Heart left ventricle (tissue), 16 donors: Measurements from ENCODE around the gene FYCO1. TPM values are rescaled to one million over a fixed set of nuclear protein-coding genes. Genes with fewer than 3 reads are reported as not detected.
"Not testable (repeated sequence)": the region's sequence is repeated elsewhere in the genome, so short reads cannot be mapped to it uniquely, and the experiment has no call there.

Experiments
- ATAC-seq, 4 donors: fragments of 200-7000 bp; cut with Tn5 transposase; one replicate each; pipeline ENCODE4 v1.9.1; 2020 to 2022; ENCODE audit warnings: moderate library complexity in 4 of 4, mild to moderate bottlenecking in 3 of 4, moderate number of reproducible peaks in 1 of 4
- DNase-seq, 5 donors: peaks; one replicate each; pipeline ENCODE4 v3.0.0-alpha.2; 2020
- H3K27ac ChIP-seq, 12 donors: fragments of 200-600 bp; sonication (generic) in 4 of 12; one replicate each; pipeline versions ENCODE4 v1.5.0 to v1.8.0; 2016 to 2022; ENCODE audit warnings: mild to moderate bottlenecking in 2 of 12
- H3K27me3 ChIP-seq, 9 donors: fragments of 200-600 bp; sonication (generic) in 2 of 9; one replicate each; pipeline versions ENCODE4 v1.5.1 to v1.8.0; 2016 to 2022; ENCODE audit warnings: mild to moderate bottlenecking in 3 of 9
- H3K36me3 ChIP-seq, 9 donors: fragments of 200-600 bp; sonication (generic) in 2 of 9; one replicate each; pipeline versions ENCODE4 v1.5.0 to v1.8.0; 2018 to 2022; ENCODE audit warnings: mild to moderate bottlenecking in 2 of 9
- H3K4me1 ChIP-seq, 12 donors: fragments of 200-600 bp; sonication (generic) in 4 of 12; one replicate each; pipeline versions ENCODE4 v1.5.0 to v1.8.0; 2016 to 2022; ENCODE audit warnings: mild to moderate bottlenecking in 3 of 12
- H3K4me3 ChIP-seq, 12 donors: fragments of 200-600 bp; sonication (generic) in 4 of 12; one replicate each; pipeline versions ENCODE4 v1.5.0 to v1.8.0; 2017 to 2022; ENCODE audit warnings: mild to moderate bottlenecking in 9 of 12, moderate library complexity in 4 of 12
- H3K9me3 ChIP-seq, 12 donors: fragments of 200-600 bp; sonication (generic) in 4 of 12; one replicate each; pipeline versions ENCODE4 v1.5.0 to v1.8.0; 2016 to 2022; ENCODE audit warnings: mild to moderate bottlenecking in 1 of 12
- POLR2A ChIP-seq, 2 donors: fragments of 450-650 bp; IDR thresholded peaks; one replicate each; pipeline ENCODE4 v1.6.1; 2017; ENCODE audit warnings: antibody characterized with exemption in 2 of 2, mild to moderate bottlenecking in 2 of 2, moderate library complexity in 2 of 2
- WGBS, 4 donors: extraction: QIAGEN DNeasy Blood & Tissue Kit in 2 of 4; methylation state at CpG; one replicate each; pipeline versions ENCODE4 v1.1.5 to v1.1.7; 2013 to 2018; 5-methylcytosine and 5-hydroxymethylcytosine counted together
- intact Hi-C, 10 donors: fragments of 100-400 bp; cut with DNase I; formaldehyde crosslinking; loops; one replicate each; pipeline versions ENCODE4 v1.11.1 to v1.14.2; 2022
- polyA plus RNA-seq, 2 donors: library from polyadenylated mRNA; stranded (reverse); fragments of 200-250 nt; gene quantifications; one replicate each; pipeline ENCODE4 v1.2.3, GENCODE V29; 2013
- total RNA-seq, 9 donors: library from RNA; depleted of rRNA in 2 of 9; stranded (reverse); fragments of >200 nt in 2 of 9; fragmentation: NEBNext Ultra II Directional in 3 of 9; extraction: Animal tissue kit (Norgen Biotek cat#: 25700) in 3 of 9; gene quantifications; one replicate each; pipeline versions ENCODE4 v1.1.0 to v1.2.4, GENCODE V29; 2016 to 2023
- TF ChIP-seq, protein P1 (sequence below), 12 donors: fragments of 200-600 bp; sonication (generic) in 4 of 12; IDR thresholded peaks; one replicate each; pipeline versions ENCODE4 v1.5.0 to v1.8.0; 2018 to 2022; ENCODE audit warnings: antibody characterized with exemption in 12 of 12, mild to moderate bottlenecking in 5 of 12
- donor health status: ischemic (EF 13 %, LVEDD 7.1; RV severe dilation, severe dysfunction).
- donor health status: healthy with polysubstance abuse.
- donor health status: DM: no; HTN: yes; CAD: no.
- donor health status: DM: no; HTN: no; CAD: no.
- donor health status: ischemic (EF 25% LVEDD 6.9; RV normal size, moderate dysfunction).
- donor health status: ischemic (EF 25% LVEDD 5.7; RV mildly dilated, moderate dysfunction).
- donor health status: healthy.
- donor health status: DM: yes; HTN: yes; CAD: no.
- donor health status: ischemic (EF 35%, LVEDD 5.7; RV mildly dilated, moderate dysfunction).
- donor health status: nonischemic (EF 11% LVEDD 7.7; RV severe dilation, severe dysfunction).
- donor health status: DM: yes; HTN: yes; CAD: no.
- donor health status: PGD.
- donor health status: ischemic (EF 29% LVEDD 5.4; RV normal size, mild dysfunction).
- donor health status: nonischemic (EF 23%, LVEDD 6.1; RV moderate dilation, normal function).

The FYCO1 gene
- total and polyA plus RNA-seq, 11 donors, result 18.5 to 195 (median 139) TPM

DNA sequence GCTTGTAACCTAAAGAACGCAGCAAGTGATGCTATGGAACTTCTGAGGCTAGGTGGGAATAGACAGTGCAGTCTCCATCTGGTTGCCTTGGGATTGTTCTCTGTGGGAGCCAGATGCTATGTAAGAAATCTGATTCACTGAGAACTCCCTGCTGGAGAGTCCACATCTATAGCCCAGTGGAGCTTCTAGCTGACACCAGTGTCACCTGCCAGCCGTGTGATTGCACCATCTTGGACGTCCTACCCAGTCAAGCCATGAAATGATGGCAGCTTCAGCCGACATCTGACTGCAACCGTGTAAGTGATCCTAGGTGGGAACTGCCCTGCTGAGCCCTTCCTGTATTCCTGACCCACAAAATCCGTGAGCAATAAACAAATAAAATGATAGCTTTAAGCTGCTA is 12.4 kb upstream of the FYCO1 start:
- intact Hi-C loops, result loop anchor here in 1 of 10 donors (5.0 kb wide), 1 partner anchor 54 kb away; no protein-coding TSS in a partner anchor
- Histone ChIP-seq H3K4me1 (peaks cover 0 to 17% (median 10%) of the 10 kb centered on the region in 12 donors), H3K36me3 (no peaks in the 10 kb centered on the region), H3K9me3 (no peaks in the 10 kb centered on the region), H3K27me3 (no peaks in the 10 kb centered on the region), H3K27ac (no peak overlapping the region), H3K4me3 (no peak overlapping the region)
- TF ChIP-seq, protein P1, sequence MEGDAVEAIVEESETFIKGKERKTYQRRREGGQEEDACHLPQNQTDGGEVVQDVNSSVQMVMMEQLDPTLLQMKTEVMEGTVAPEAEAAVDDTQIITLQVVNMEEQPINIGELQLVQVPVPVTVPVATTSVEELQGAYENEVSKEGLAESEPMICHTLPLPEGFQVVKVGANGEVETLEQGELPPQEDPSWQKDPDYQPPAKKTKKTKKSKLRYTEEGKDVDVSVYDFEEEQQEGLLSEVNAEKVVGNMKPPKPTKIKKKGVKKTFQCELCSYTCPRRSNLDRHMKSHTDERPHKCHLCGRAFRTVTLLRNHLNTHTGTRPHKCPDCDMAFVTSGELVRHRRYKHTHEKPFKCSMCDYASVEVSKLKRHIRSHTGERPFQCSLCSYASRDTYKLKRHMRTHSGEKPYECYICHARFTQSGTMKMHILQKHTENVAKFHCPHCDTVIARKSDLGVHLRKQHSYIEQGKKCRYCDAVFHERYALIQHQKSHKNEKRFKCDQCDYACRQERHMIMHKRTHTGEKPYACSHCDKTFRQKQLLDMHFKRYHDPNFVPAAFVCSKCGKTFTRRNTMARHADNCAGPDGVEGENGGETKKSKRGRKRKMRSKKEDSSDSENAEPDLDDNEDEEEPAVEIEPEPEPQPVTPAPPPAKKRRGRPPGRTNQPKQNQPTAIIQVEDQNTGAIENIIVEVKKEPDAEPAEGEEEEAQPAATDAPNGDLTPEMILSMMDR (IDR thresholded peaks at IDR 0.05), result no peak
- TF ChIP-seq POLR2A (IDR thresholded peaks at IDR 0.05), result no peak
- no peak for DNase-seq
- WGBS, 4 donors, result 64 to 90% (median 77%) methylated on average over 6 of the region's 6 CpGs
- ATAC-seq, result no peak

DNA sequence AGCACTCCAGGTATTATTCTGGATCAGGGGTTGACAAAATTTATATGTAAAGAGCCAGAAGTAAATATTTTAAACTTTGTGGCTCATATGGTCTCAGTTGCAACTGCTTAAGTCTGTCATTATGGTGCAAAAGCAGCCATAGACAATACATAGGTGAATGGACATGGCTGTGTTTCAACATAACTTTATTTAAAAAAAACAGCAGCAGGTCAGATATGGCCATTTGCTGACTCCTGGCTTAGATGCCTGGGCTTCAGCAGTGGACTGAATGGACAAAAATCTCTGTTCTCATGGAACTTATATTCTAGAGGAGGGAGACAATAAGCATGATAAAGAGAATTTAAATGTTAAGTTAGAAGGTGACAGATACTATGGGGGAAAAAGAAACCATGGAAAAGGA is 11.7 kb upstream of the FYCO1 start:
- Histone ChIP-seq H3K27me3 (no peaks in the 10 kb centered on the region), H3K36me3 (no peaks in the 10 kb centered on the region), H3K27ac (peak overlapping the region in 7 of 12 donors; percentile 2 to 60 (median 31)), H3K9me3 (no peaks in the 10 kb centered on the region), H3K4me3 (no peak overlapping the region), H3K4me1 (peaks cover 0 to 17% (median 10%) of the 10 kb centered on the region in 12 donors)
- TF ChIP-seq, protein P1 (IDR thresholded peaks at IDR 0.05), result no peak
- TF ChIP-seq POLR2A (IDR thresholded peaks at IDR 0.05), result no peak
- ATAC-seq, result no peak
- intact Hi-C loops, result loop anchor here in 1 of 10 donors (5.0 kb wide), 1 partner anchor 55 kb away; no protein-coding TSS in a partner anchor
- no peak for DNase-seq

DNA sequence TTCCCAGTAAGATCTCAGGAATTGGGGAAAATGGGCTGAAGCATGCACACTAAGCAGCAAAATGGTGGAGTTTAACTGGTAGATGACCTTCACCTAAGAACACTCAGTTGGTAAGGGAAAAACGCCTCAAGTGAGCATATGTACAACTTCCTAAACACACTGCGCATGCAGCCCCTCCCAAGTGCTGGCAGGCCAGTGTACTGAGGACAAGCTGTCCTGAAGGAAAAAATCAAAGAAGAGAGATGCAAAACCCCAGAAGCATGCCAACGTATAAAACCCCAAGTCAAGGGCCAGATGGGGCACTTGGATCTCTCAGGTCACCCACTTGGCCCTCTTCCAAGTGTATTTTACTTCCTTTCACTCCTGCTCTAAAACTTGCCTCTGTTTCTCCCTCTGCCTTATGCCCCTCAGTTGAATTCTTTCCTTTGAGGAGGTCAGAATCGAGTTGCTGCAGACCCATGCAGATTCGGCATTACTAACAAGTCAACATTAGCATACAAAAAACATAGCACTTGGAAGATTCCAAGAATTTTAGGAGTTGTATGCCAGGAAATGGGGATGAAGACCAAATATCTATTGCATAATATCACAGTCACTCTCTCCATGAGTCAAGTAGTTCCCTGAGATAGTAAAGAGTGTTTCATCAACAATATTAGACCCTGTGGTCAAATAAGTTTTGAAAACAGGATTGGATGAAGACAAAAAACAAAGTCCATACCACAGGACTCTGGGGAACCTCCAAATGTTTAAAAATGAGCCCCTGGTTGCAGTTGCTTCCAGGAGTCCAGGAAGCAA is 10.8 kb upstream of the FYCO1 start:
- intact Hi-C loops, result loop anchor here in 1 of 10 donors (5.0 kb wide), 1 partner anchor 56 kb away; no protein-coding TSS in a partner anchor
- Histone ChIP-seq H3K27ac (peak overlapping the region in 8 of 12 donors; percentile 2 to 60 (median 35)), H3K9me3 (no peaks in the 10 kb centered on the region), H3K4me3 (no peak overlapping the region), H3K27me3 (no peaks in the 10 kb centered on the region), H3K36me3 (no peaks in the 10 kb centered on the region), H3K4me1 (peaks cover 0 to 17% (median 10%) of the 10 kb centered on the region in 12 donors)
- DNase-seq (no peak), ATAC-seq (peak; percentile 20 to 86 (median 64))
- 56 to 61% (median 59%) methylated on average over 5 of the region's 5 CpGs for WGBS, 4 donors
- no peak for TF ChIP-seq POLR2A (IDR thresholded peaks at IDR 0.05)
- TF ChIP-seq, protein P1 (IDR thresholded peaks at IDR 0.05), result no peak

DNA sequence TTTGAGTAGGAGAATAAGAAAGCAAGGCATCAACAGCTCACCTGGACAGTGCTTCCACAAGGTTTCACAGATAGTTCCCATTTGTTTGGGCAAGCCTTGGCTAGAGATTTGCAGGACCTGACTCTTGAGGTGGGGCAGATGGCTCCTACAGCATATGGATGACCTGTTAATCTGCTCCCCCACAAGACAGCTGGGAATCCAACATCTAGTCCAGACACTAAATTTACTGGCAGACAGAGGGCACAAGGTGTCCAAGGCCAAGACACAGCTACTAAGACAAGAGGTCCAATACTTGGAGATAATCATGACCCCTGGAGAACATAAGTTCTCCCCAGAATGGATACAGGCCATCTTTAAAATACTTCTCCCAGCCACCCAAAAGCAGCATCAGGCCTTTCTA is 8.1 kb upstream of the FYCO1 start:
- H3K27me3 ChIP-seq, H3K9me3 ChIP-seq, ATAC-seq, DNase-seq, H3K36me3 ChIP-seq, H3K27ac ChIP-seq, H3K4me3 ChIP-seq, intact Hi-C loops: not testable (repeated sequence)
- peaks cover 0 to 17% (median 10%) of the 10 kb centered on the region in 12 donors for H3K4me1 ChIP-seq
